Measurements from ENCODE around the gene FHIT. TPM values are rescaled to one million over a fixed set of nuclear protein-coding genes. Genes with fewer than 3 reads are reported as not detected.

The FHIT gene
- total RNA-seq, 1 donor from 2014 or later: 5.7 TPM

DNA sequence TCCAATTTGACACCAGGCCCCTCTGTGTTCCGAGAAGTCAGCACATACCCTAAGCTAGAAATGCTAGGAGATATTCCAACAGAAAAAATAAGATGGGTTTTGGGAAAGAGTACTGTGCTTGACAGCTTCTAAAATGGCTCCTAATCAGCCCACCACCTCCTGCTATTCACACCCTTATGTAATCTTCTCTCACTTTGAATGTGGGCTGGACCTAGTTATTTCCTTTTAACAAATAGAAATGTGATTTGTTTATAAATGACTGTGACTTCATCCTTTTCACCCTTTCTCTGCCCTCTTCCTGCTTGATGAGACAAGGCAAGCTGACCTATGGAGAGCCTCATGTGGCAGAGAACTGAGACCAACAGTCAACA lies 961.1 kb downstream of the FHIT start:
- no peak for DNase-seq (ENCODE audit: low spot score)
- Histone ChIP-seq H3K27ac (no peak overlapping the region), H3K4me1 (no peaks in the 10 kb centered on the region), H3K79me2 (ENCODE audit: low read depth) (no peaks in the 10 kb centered on the region), H3K9ac (no peak overlapping the region), H3K4me2 (no peak overlapping the region), H2AFZ (replicated peaks) (peak overlapping the region; percentile 5), H3F3A (ENCODE audit: low read depth) (no peaks in the 10 kb centered on the region), H3K27me3 (no peaks in the 10 kb centered on the region), H3K9me3 (ENCODE audit: low read depth) (no peaks in the 10 kb centered on the region), H4K20me1 (ENCODE audit: low read depth) (no peaks in the 10 kb centered on the region), H3K36me3 (no peaks in the 10 kb centered on the region), H3K4me3 (no peak overlapping the region)
- Mint-ChIP-seq H3K27ac (no peak overlapping the region), H3K27me3 (ENCODE audit: insufficient read depth, low read depth) (no peaks in the 10 kb centered on the region), H3K4me1 (peaks cover 4% of the 10 kb centered on the region), H3K9me3 (no peaks in the 10 kb centered on the region), H3K4me3 (no peak overlapping the region), H3K36me3 (no peaks in the 10 kb centered on the region)
- TF ChIP-seq CTCF (IDR thresholded peaks at IDR 0.05): no peak
- no peak for TF ChIP-seq EZH2 (IDR thresholded peaks at IDR 0.05)
- TF ChIP-seq EZH2phosphoT487 (IDR thresholded peaks at IDR 0.05): no peak

- H3K4me3 Mint-ChIP-seq: no peak overlapping the region
- no peaks in the 10 kb centered on the region for H4K20me1 ChIP-seq (ENCODE audit: low read depth)
- no peak overlapping the region for H3K27ac Mint-ChIP-seq
These were observed 961.7 kb downstream of the FHIT start for GRCh38 chr3:60289341-60290121.

GRCh38 chr3:60282866-60283265 lies 968.4 kb downstream of the FHIT start:
- Histone ChIP-seq H3K4me1 (peaks cover 11% of the 10 kb centered on the region), H3K4me3 (no peak overlapping the region), H3K9ac (no peak overlapping the region), H3K79me2 (ENCODE audit: low read depth) (no peaks in the 10 kb centered on the region), H3K9me3 (ENCODE audit: low read depth) (no peaks in the 10 kb centered on the region), H4K20me1 (ENCODE audit: low read depth) (no peaks in the 10 kb centered on the region), H3K27me3 (no peaks in the 10 kb centered on the region), H2AFZ (replicated peaks) (no peak overlapping the region), H3K27ac (no peak overlapping the region), H3K36me3 (no peaks in the 10 kb centered on the region), H3F3A (ENCODE audit: low read depth) (no peaks in the 10 kb centered on the region), H3K4me2 (no peak overlapping the region)
- Mint-ChIP-seq H3K27me3 (ENCODE audit: insufficient read depth, low read depth) (peaks cover 2% of the 10 kb centered on the region), H3K4me3 (no peak overlapping the region), H3K36me3 (no peaks in the 10 kb centered on the region), H3K9me3 (no peaks in the 10 kb centered on the region), H3K4me1 (no peaks in the 10 kb centered on the region), H3K27ac (no peak overlapping the region)
- no peak for DNase-seq (ENCODE audit: low spot score)
- TF ChIP-seq EZH2 (IDR thresholded peaks at IDR 0.05) (no peak), CTCF (IDR thresholded peaks at IDR 0.05) (no peak), EZH2phosphoT487 (IDR thresholded peaks at IDR 0.05) (no peak)

More at GRCh38 chr3:60289341-60290121, 961.7 kb downstream of the FHIT start:
- Histone ChIP-seq H3K4me1 (no peaks in the 10 kb centered on the region), H3K4me2 (no peak overlapping the region), H3K36me3 (no peaks in the 10 kb centered on the region), H3K79me2 (ENCODE audit: low read depth) (no peaks in the 10 kb centered on the region), H3F3A (ENCODE audit: low read depth) (no peaks in the 10 kb centered on the region), H3K9ac (no peak overlapping the region), H3K4me3 (no peak overlapping the region), H2AFZ (replicated peaks) (peak overlapping the region; percentile 5), H3K27me3 (no peaks in the 10 kb centered on the region), H3K9me3 (ENCODE audit: low read depth) (no peaks in the 10 kb centered on the region), H3K27ac (no peak overlapping the region)
- Mint-ChIP-seq H3K36me3 (no peaks in the 10 kb centered on the region), H3K4me1 (peaks cover 4% of the 10 kb centered on the region), H3K9me3 (no peaks in the 10 kb centered on the region), H3K27me3 (ENCODE audit: insufficient read depth, low read depth) (no peaks in the 10 kb centered on the region)
- TF ChIP-seq EZH2 (IDR thresholded peaks at IDR 0.05): no peak
- TF ChIP-seq EZH2phosphoT487 (IDR thresholded peaks at IDR 0.05): no peak
- TF ChIP-seq CTCF (IDR thresholded peaks at IDR 0.05): no peak
- no peak for DNase-seq (ENCODE audit: low spot score)

Data from neural progenitor cell (in vitro differentiated cells).